Subcutaneous adipose tissue (tissue), 4 donors: ENCODE data around the gene RGS3. TPM values are rescaled to one million over a fixed set of nuclear protein-coding genes. Genes with fewer than 3 reads are reported as not detected.

Experiments
- CTCF ChIP-seq: fragments of 450-650 bp; IDR thresholded peaks from one replicate; pipeline ENCODE4 v1.5.1; 2016; ENCODE audit warnings: low read depth, mild to moderate bottlenecking, control low read depth, antibody characterized with exemption, moderate library complexity
- total RNA-seq, 4 donors: library from RNA; depleted of rRNA; stranded (reverse); fragments of >200 nt; gene quantifications; one replicate each; pipeline ENCODE4 v1.1.0, GENCODE V29; 2016

Gene RGS3
- total RNA-seq, 4 donors from 2014 or later = 25.0 to 122 (median 70.9) TPM

- TF ChIP-seq CTCF = no peak
Observed at GRCh38 chr9:113636693-113637092, 173.2 kb downstream of the RGS3 start.

GRCh38 chr9:113638490-113638889 is 175.0 kb downstream of the RGS3 start:
- TF ChIP-seq CTCF = no peak

DNA sequence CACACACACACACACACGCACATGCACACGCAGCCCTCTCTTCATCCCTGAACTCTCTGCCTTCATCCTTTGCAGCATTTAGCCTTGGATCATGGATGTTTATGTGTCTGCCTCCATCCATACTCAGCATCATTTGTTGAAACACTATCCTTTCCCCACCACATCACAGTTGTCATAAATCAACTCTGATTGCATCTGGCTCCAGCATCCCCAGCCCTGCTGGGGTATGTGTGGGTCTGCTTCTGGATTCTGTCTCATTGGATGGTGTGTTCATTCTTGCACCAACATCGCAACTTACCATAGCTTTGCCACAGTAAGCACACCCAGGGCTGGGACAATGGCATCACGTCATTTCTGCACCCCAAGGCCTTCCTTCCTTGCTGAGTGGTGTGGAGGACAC is 175.4 kb downstream of the RGS3 start:
- TF ChIP-seq CTCF = no peak

- TF ChIP-seq CTCF = no peak
Observed at GRCh38 chr9:113640418-113640817, 176.9 kb downstream of the RGS3 start.

DNA sequence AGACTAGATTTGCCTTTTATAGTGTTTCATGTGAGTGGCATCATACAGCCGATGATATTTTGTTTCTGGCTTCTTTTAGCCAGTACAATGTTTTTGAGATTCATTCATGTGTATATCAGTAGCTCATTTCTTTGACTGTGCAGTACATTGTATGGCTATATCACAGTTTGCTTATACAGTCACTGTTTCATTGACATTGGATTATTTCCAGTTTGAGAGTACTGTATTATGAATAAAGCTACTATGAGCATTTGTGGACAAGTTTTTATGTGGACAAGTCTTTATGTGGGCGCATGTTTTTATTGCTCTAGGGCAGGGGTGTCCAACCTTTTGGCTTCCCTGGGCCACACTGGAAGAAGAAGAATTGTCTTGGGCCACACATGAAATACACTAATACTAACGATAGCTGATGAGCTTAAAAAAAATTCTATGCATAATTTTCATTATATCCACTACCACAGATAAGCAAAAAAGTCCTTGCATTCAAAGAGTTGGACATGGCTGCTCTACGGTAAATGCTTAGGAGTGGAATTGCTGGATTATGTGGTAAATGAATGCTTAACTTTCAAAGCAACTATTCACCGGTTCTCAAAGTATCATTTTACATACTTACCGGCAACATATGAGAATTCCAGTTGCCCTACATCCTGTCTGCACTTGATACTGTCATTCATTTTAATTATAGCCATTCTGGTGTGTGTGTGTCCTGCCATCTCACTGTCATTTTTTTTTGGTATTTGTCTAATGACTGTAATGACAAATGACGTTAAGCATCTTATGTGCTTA is 177.8 kb downstream of the RGS3 start:
- TF ChIP-seq CTCF = no peak

DNA sequence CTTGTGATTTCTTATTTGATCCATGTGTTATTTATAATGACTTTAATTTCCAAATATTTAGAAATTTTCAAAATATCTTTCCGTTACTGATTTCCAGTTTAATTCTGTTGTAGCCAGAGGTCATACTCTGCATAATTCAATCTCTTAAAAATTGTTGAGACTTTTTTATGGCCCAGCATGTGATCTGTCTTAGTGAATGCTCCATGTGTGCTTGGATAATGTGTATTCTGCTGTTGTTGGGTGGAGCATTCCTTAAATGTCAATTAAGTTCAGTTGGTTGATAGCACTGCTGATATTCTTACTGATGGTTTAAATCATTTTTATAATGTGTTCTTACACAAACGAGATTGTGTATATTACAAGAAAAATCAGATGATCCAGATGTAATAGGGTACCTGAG is 180.8 kb downstream of the RGS3 start:
- no peak for TF ChIP-seq CTCF

- TF ChIP-seq CTCF = no peak
Observed at GRCh38 chr9:113645227-113645977, 181.9 kb downstream of the RGS3 start.
